CD14-positive monocyte (primary cell): Measurements from ENCODE around the gene TGFB2. TPM values are rescaled to one million over a fixed set of nuclear protein-coding genes. Genes with fewer than 3 reads are reported as not detected.

Source experiments
- DNase-seq, 3 donors: peaks; one replicate each; pipeline ENCODE4 v3.0.0-alpha.2; 2011 to 2022
- H2AFZ ChIP-seq: 2 replicates; pipeline ENCODE4 v1.6.0; 2012; ENCODE audit warnings: mild to moderate bottlenecking, low read depth, low read length, inconsistent platforms; ENCODE audit not compliant: insufficient read depth, poor library complexity, severe bottlenecking
- H3K27ac ChIP-seq, 2 donors: 1 replicate in 1 of 2; 2 replicates in 1 of 2; pipeline ENCODE4 v1.5.1; 2012 to 2013; ENCODE audit warnings: low read length in 2 of 2, control low read depth in 1 of 2, inconsistent platforms in 1 of 2, low read depth in 1 of 2, mild to moderate bottlenecking in 1 of 2
- H3K27me3 ChIP-seq, 2 donors: one replicate each; pipeline versions ENCODE4 v1.6.0 to v1.6.1; 2011 to 2013; ENCODE audit warnings: low read length in 2 of 2; ENCODE audit not compliant: control insufficient read depth in 2 of 2, insufficient read depth in 2 of 2
- H3K36me3 ChIP-seq, 2 donors: replicated peaks in 1 of 2; 1 replicate in 1 of 2; 2 replicates in 1 of 2; pipeline versions ENCODE4 v1.5.1 to v1.6.1; 2012 to 2013; ENCODE audit warnings: low read length in 2 of 2, control low read depth in 1 of 2, inconsistent platforms in 1 of 2, mild to moderate bottlenecking in 1 of 2; ENCODE audit not compliant: insufficient read depth in 2 of 2, control insufficient read depth in 1 of 2
- H3K4me1 ChIP-seq, 2 donors: 1 replicate in 1 of 2; 2 replicates in 1 of 2; pipeline versions ENCODE4 v1.5.1 to v1.6.1; 2012 to 2013; ENCODE audit warnings: low read length in 2 of 2, control low read depth in 1 of 2, inconsistent platforms in 1 of 2, mild to moderate bottlenecking in 1 of 2, moderate library complexity in 1 of 2; ENCODE audit not compliant: insufficient read depth in 2 of 2, control insufficient read depth in 1 of 2
- H3K4me2 ChIP-seq: replicated peaks from 2 replicates; pipeline ENCODE3; 2012; ENCODE audit warnings: low read length, moderate library complexity, mild to moderate bottlenecking; ENCODE audit not compliant: poor library complexity, severe bottlenecking; ENCODE audit errors: extremely low read depth
- H3K4me3 ChIP-seq, 3 experiments: fragments of 200-600 bp in 1 of 3; sonication (generic) in 1 of 3; replicated peaks in 1 of 3; 1 replicate in 2 of 3; 2 replicates in 1 of 3; pipeline ENCODE4 v1.5.1; 2011 to 2013; ENCODE audit warnings: low read length in 3 of 3, mild to moderate bottlenecking in 3 of 3, control low read depth in 2 of 3, low read depth in 2 of 3, inconsistent platforms in 1 of 3, moderate library complexity in 1 of 3
- H3K79me2 ChIP-seq: 2 replicates; pipeline ENCODE4 v1.6.0; 2012; ENCODE audit warnings: mild to moderate bottlenecking, control low read depth, inconsistent platforms, low read length, moderate library complexity; ENCODE audit not compliant: insufficient read depth
- H3K9ac ChIP-seq: 2 replicates; pipeline ENCODE4 v1.6.0; 2017; ENCODE audit warnings: low read length, mild to moderate bottlenecking; ENCODE audit not compliant: insufficient read depth, poor library complexity, severe bottlenecking
- H3K9me3 ChIP-seq, 2 donors: replicated peaks in 1 of 2; 1 replicate in 1 of 2; 2 replicates in 1 of 2; pipeline versions ENCODE4 v1.5.1 to v1.6.1; 2012 to 2013; ENCODE audit warnings: low read length in 2 of 2, control low read depth in 1 of 2; ENCODE audit not compliant: control insufficient read depth in 1 of 2, insufficient read depth in 1 of 2
- H4K20me1 ChIP-seq: 2 replicates; pipeline ENCODE4 v1.6.0; 2012; ENCODE audit warnings: mild to moderate bottlenecking, low read length, control low read depth, moderate library complexity; ENCODE audit not compliant: insufficient read depth
- H3K27ac Mint-ChIP-seq, 7 donors: one replicate each; pipeline ENCODE4 v1.8.0; 2020; ENCODE audit warnings: mild to moderate bottlenecking in 7 of 7, mixed read lengths in 7 of 7, moderate library complexity in 6 of 7, inconsistent platforms in 2 of 7
- H3K27me3 Mint-ChIP-seq, 3 donors: one replicate each; pipeline ENCODE4 v1.8.0; 2021 to 2022; ENCODE audit warnings: low read depth in 3 of 3, mild to moderate bottlenecking in 3 of 3, mixed read lengths in 3 of 3, moderate library complexity in 3 of 3, inconsistent platforms in 1 of 3
- H3K36me3 Mint-ChIP-seq, 2 donors: one replicate each; pipeline ENCODE4 v1.8.0; 2020; ENCODE audit warnings: mixed read lengths in 2 of 2, inconsistent platforms in 1 of 2, mild to moderate bottlenecking in 1 of 2
- H3K4me1 Mint-ChIP-seq: one replicate; pipeline ENCODE4 v1.8.0; 2020; ENCODE audit warnings: mild to moderate bottlenecking, mixed read lengths
- H3K4me3 Mint-ChIP-seq, 2 donors: one replicate each; pipeline ENCODE4 v1.8.0; 2020; ENCODE audit warnings: mild to moderate bottlenecking in 2 of 2, mixed read lengths in 2 of 2, moderate library complexity in 1 of 2
- H3K9me3 Mint-ChIP-seq, 7 donors: one replicate each; pipeline ENCODE4 v1.8.0; 2020 to 2022; ENCODE audit warnings: mixed read lengths in 7 of 7, mild to moderate bottlenecking in 6 of 7, moderate library complexity in 6 of 7, inconsistent platforms in 2 of 7
- CTCF ChIP-seq: fragments of 200-600 bp; IDR thresholded peaks from one replicate; pipeline ENCODE4 v1.8.0; 2022; ENCODE audit warnings: antibody characterized with exemption, mild to moderate bottlenecking
- WGBS: methylation state at CpG from one replicate; pipeline ENCODE4 v1.1.5; 2013; ENCODE audit warnings: missing lambda C conversion rate; ENCODE audit not compliant: insufficient coverage; 5-methylcytosine and 5-hydroxymethylcytosine counted together
- intact Hi-C, 2 donors: fragments of 100-400 bp; cut with micrococcal nuclease; formaldehyde crosslinking; loops; one replicate each; pipeline versions ENCODE4 v1.15.0 to v1.15.1; 2023
- polyA plus RNA-seq, 3 donors: library from polyadenylated mRNA; depleted of rRNA in 1 of 3; unstranded in 2 of 3; stranded (reverse) in 1 of 3; fragments of 300-500 nt in 2 of 3; fragments of >200 nt in 1 of 3; fragmentation: Illumina TruSeq in 2 of 3; gene quantifications; 1 replicate in 2 of 3; 2 replicates in 1 of 3; pipeline ENCODE4 v1.2.3, GENCODE V29; 2012 to 2021

The TGFB2 gene
- polyA plus RNA-seq, 3 donors, result 0.01 TPM; not detected in 2

GRCh38 chr1:218369688-218370511 is 24.8 kb downstream of the TGFB2 start:
- Histone ChIP-seq H3K4me2 (no peak overlapping the region), H3K4me3 (no peak overlapping the region), H3K27me3 (peaks cover 25 to 48% of the 10 kb centered on the region in 2 donors), H3K9ac (no peak overlapping the region), H3K79me2 (no peaks in the 10 kb centered on the region), H3K4me1 (no peaks in the 10 kb centered on the region), H2AFZ (no peak overlapping the region), H3K9me3 (no peaks in the 10 kb centered on the region), H4K20me1 (no peaks in the 10 kb centered on the region), H3K27ac (no peak overlapping the region), H3K36me3 (no peaks in the 10 kb centered on the region)
- no CpG with 5 or more reads among the region's 2 CpGs for WGBS
- no peak for DNase-seq
- Mint-ChIP-seq H3K27me3 (peaks cover 25 to 51% (median 44%) of the 10 kb centered on the region in 3 donors), H3K4me3 (peak overlapping the region in 1 of 2 donors; percentile 36), H3K9me3 (peaks cover 0 to 1% (median 0%) of the 10 kb centered on the region in 7 donors), H3K36me3 (no peaks in the 10 kb centered on the region), H3K4me1 (no peaks in the 10 kb centered on the region), H3K27ac (no peak overlapping the region)
- TF ChIP-seq CTCF, result no peak
- intact Hi-C loops, result no loop called here

GRCh38 chr1:218371927-218372672 is 27.0 kb downstream of the TGFB2 start:
- Histone ChIP-seq H3K27me3 (peaks cover 38 to 57% of the 10 kb centered on the region in 2 donors), H3K9ac (no peak overlapping the region), H4K20me1 (no peaks in the 10 kb centered on the region), H3K9me3 (no peaks in the 10 kb centered on the region), H3K36me3 (no peaks in the 10 kb centered on the region), H3K27ac (no peak overlapping the region), H3K4me2 (no peak overlapping the region), H3K4me1 (peaks cover 0 to 2% of the 10 kb centered on the region in 2 donors), H3K79me2 (no peaks in the 10 kb centered on the region), H2AFZ (no peak overlapping the region), H3K4me3 (no peak overlapping the region)
- DNase-seq, result no peak
- Mint-ChIP-seq H3K27ac (no peak overlapping the region), H3K9me3 (no peaks in the 10 kb centered on the region), H3K36me3 (no peaks in the 10 kb centered on the region), H3K27me3 (peaks cover 38 to 57% (median 51%) of the 10 kb centered on the region in 3 donors), H3K4me3 (peak overlapping the region in 1 of 2 donors; percentile 28), H3K4me1 (peaks cover 5% of the 10 kb centered on the region)
- WGBS, result 76% methylated on average over 4 of the region's 8 CpGs
- TF ChIP-seq CTCF, result no peak
- intact Hi-C loops, result no loop called here
